ENCODE results near the gene GATAD2A.

GRCh38 chr19:19404879-19405860 is at the start of gene GATAD2A:
- no peak for TF ChIP-seq EZH2 (conservative IDR thresholded peaks at IDR 0.05; ENCODE audit: low read depth, low read length)
- peak; percentile 74 for TF ChIP-seq ASH2L (IDR thresholded peaks at IDR 0.05; ENCODE audit: insufficient read length, low read depth, low read length)
